Astrocyte (in vitro differentiated cells and primary cell): ENCODE measurements around the gene CACNA1E.

Source experiments
- EZH2 ChIP-seq: IDR thresholded peaks from 2 replicates; pipeline ENCODE4 v1.6.1; 2012; ENCODE audit warnings: mild to moderate bottlenecking, low read length, inconsistent platforms; ENCODE audit not compliant: insufficient read depth
- TF ChIP-seq, protein P1 (sequence below): IDR thresholded peaks from 2 replicates; pipeline ENCODE4 v1.5.1; 2011; ENCODE audit warnings: low read depth, mild to moderate bottlenecking, inconsistent platforms, low read length, moderate library complexity; ENCODE audit not compliant: insufficient read depth

GRCh38 chr1:181767001-181767708 lies 283.8 kb downstream of the CACNA1E start:
- TF ChIP-seq, protein P1, sequence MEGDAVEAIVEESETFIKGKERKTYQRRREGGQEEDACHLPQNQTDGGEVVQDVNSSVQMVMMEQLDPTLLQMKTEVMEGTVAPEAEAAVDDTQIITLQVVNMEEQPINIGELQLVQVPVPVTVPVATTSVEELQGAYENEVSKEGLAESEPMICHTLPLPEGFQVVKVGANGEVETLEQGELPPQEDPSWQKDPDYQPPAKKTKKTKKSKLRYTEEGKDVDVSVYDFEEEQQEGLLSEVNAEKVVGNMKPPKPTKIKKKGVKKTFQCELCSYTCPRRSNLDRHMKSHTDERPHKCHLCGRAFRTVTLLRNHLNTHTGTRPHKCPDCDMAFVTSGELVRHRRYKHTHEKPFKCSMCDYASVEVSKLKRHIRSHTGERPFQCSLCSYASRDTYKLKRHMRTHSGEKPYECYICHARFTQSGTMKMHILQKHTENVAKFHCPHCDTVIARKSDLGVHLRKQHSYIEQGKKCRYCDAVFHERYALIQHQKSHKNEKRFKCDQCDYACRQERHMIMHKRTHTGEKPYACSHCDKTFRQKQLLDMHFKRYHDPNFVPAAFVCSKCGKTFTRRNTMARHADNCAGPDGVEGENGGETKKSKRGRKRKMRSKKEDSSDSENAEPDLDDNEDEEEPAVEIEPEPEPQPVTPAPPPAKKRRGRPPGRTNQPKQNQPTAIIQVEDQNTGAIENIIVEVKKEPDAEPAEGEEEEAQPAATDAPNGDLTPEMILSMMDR: no peak
- no peak for TF ChIP-seq EZH2
